Measurements from ENCODE around the gene NUDT14.

The NUDT14 gene

DNA sequence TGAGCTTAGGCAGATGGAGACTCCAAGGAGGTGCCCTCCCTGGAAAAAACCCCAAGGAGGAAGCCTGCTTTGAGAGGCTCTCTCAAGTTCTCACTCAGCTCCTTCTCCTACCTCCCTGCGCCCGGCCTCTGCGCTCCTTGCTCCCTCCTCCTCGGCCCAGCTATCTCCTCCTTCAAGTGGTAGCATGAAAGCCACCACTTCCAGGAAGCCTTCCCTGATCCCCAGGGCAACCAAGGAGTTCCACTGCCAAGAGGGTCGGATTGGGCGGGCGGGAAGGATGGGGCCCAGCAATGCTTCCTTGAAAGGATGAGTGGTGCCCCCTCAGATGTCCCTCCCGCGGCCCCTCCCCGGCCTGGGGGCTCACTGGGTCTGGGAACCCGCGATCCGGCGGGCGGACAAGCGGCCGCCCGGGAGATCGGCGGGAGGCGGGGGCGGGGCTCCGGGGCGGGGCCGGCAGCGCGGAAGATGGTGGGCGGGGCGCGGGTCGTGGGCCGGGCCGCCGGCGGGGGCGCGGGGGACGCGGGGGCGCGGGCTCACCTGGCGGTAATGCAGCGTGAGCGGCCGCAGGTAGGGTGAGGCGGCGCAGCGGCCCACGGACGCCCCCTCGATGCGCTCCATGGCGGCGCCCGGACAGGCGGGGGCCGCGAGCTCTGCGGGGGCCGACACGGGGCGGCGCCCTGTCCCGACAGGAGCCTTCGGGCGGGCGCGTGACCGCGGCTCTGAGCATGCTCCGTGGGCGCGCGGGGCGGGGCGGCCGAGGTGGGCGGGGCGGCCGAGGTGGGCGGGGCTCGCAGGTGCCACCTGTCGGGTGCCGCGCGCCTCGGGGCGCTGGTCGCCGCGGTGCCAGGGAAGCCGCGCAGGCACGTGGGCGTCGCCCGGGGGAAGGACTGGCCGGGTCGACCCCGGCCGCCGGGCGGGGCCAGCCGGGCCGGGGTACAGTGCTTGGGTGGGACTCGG, at the start of gene NUDT14:
NUDT14 (minus strand) TSS at position 721 of the 957 bp plus-strand sequence; CDS start at position 618, 103 bp downstream.
- peak; percentile 36; the same call in 1 of the 2 replicates for TF ChIP-seq POLR2A (IDR thresholded peaks at IDR 0.05; ENCODE audit: low read depth, low read length)
- peak; percentile 94 for DNase-seq (ENCODE audit: insufficient read length, low spot score)
- no peak for FAIRE-seq

DNA sequence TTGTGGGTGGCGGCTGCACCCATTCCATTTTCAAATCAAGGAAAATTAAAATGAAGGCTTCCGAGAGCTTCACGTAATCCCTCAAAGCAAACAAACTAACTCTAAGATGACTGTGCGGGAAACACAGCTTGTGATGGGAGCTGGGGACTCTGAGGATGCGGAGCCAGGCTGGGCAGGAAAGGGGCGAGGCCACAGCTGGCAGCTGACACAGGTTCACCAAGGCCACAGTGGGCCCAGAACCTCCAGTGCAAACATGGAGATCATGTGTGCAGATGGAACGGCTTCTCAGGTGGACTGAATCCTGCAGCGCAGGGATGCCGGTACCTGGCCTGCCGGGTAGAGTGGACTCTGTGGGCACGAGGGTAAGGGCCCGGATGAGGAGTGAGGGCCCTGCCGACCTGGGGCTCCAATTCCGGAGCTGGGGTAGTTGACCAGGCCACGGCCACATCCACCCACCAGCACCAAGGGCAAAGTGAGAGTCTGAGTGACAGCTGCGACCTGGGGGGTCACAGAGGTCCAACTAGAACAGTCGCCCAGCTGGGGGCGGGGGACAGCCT, 48.1 kb upstream of the NUDT14 start:
- FAIRE-seq (no peak), DNase-seq (ENCODE audit: insufficient read length, low spot score) (no peak)
- TF ChIP-seq POLR2A (IDR thresholded peaks at IDR 0.05; ENCODE audit: low read depth, low read length), result no peak

DNA sequence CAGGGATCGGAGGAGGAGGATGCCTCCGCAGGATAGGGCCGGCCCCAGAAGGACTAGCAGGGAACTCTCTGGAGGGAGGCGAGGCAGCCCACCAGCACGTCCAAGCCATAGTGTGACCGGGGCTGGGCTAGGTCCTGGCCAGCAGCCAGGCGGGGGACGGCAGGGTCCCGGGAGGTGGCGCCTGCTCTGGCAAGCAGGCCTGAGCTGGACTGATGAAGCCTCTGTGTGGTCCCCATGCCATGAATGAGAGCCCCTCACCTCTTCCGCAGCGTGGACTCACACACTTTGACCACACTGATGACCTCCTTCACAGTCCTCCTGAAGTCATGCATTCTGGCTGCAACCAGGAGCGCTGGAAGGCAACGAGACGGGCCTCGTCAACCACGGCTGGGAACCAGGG, 47.5 kb upstream of the NUDT14 start:
- FAIRE-seq (no peak), DNase-seq (ENCODE audit: insufficient read length, low spot score) (no peak)
- TF ChIP-seq POLR2A (IDR thresholded peaks at IDR 0.05; ENCODE audit: low read depth, low read length), result no peak

DNA sequence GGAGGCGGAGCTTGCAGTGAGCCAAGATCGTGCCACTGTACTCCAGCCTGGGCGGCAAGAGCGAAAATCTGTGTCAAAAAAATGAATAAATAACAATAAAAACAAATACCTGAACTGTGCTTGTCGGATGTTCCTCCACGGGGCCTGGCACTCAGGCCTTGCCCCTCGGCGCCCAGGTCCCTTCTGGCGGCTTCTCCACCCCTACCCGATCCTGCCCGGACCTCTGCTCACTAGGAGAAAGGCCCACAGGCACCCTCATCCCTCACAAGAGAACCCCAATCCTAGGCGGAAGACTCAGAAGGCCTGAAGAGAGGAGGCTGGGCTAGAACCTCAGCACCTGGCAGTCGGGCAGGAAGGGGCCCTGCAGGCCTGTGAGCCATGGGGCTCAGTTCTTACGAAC, 46.2 kb upstream of the NUDT14 start:
- no peak for TF ChIP-seq POLR2A (IDR thresholded peaks at IDR 0.05; ENCODE audit: low read depth, low read length)
- FAIRE-seq (no peak), DNase-seq (ENCODE audit: insufficient read length, low spot score) (no peak)

DNA sequence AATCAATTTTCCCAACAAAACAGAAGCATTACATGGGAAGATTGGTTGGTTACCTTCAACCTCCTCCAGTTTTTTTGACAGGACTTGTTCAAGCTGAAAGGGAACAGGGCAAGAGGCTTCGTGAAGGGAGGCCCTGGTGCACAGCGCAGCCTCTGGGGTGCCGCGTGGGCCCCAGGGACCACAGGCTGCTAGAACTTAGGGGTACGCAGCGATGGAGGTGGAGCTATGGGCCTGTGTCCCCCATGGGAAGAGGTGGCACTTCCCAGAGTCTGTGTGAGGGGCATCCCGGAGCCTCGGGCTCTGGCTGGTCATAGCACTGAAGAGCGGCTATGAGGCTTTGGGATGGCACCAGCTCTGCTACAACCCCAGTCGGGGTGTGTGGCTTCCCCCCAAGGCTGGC, 45.1 kb upstream of the NUDT14 start:
- FAIRE-seq (no peak), DNase-seq (ENCODE audit: insufficient read length, low spot score) (no peak)
- TF ChIP-seq POLR2A (IDR thresholded peaks at IDR 0.05; ENCODE audit: low read depth, low read length), result no peak

DNA sequence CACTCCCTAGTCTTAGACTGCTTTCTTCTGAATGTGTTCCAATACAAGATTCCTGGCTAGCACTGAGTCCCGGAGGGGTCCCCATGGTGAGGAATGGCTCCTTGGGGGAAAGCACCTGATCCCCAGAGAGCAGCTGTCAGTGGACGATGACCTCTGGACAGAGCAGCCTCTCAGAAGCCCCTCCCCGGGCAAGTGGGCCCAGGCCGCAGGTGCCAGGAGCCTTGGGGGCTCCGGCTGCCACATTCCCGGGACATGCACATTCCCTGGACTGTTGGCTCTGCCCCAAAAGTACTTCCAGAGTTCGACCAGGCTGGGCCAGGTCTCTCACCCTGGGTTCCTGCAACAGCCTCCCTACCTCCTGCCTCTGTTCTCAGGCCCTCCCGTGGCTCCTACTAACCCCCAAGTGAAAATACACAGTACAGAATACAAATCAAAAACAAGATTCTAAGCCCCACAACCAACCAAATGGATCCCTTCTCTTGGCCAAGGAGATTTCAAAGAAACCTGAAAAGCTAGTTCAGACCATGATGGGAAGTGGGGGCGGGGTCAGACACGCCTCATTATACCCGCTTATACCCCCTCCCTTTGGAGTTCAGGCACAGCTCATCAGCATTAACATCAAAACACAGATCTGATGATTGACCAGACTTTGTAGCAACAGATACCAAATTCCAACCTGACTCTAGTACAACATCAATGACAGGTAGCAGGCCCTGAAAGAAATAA, 43.9 kb upstream of the NUDT14 start:
- FAIRE-seq (no peak), DNase-seq (ENCODE audit: insufficient read length, low spot score) (no peak)
- no peak for TF ChIP-seq POLR2A (IDR thresholded peaks at IDR 0.05; ENCODE audit: low read depth, low read length)

DNA sequence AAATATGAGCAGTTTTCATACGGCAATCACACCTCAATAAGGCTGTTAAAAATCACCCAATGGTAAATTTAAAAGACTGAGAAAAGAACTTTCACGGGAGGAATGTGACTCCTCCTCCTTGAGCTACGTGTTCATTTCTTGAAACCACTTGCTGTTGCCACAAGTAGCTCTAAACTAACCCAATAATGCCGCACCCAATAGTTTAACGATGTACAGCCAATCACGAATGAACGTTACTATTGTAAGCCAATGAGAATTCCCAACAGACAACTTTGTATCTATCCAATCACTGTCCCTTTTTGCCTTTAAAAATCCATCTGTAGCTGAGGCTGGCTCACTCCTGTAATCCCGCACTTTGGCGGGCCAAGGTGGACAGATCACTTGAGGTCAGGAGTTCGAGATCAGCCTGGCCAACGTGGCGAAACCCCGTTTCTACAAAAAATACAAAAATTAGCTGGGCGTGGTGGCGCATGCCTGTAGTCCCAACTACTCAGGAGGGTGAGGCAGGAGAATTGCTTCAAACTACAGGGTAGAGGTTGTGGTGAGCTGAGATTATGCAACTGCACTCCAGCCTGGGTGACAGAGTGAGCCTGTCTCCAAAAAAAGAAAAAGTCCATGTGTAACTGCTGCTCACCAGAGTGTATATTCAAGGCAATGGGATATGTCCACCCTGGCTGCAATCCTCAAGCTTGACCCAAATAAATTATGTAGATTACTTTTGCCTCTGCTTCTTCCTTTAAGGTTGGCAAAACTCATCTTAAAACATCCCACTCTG, 42.8 kb upstream of the NUDT14 start:
- DNase-seq (ENCODE audit: insufficient read length, low spot score), result no peak
- no peak for FAIRE-seq
- no peak for TF ChIP-seq POLR2A (IDR thresholded peaks at IDR 0.05; ENCODE audit: low read depth, low read length)

DNA sequence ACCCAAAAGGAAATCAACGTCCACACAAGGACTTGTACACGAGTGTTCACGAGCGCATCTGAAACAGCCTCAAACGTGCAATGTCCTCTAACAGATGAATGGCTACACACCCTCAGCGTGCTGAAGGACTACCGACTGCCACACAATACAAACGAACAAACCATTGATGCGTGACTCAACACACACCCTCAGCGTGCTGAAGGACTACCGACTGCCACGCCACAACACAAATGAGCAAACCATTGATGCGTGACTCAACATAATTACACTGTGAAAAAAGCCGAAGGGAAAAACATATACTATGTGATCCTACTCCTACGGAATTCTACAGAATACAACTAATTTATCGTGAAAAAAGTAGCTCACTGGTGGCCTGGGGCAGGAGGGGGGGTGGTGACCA, 42.1 kb upstream of the NUDT14 start:
- TF ChIP-seq POLR2A (IDR thresholded peaks at IDR 0.05; ENCODE audit: low read depth, low read length), result no peak
- FAIRE-seq (no peak), DNase-seq (ENCODE audit: insufficient read length, low spot score) (no peak)

DNA sequence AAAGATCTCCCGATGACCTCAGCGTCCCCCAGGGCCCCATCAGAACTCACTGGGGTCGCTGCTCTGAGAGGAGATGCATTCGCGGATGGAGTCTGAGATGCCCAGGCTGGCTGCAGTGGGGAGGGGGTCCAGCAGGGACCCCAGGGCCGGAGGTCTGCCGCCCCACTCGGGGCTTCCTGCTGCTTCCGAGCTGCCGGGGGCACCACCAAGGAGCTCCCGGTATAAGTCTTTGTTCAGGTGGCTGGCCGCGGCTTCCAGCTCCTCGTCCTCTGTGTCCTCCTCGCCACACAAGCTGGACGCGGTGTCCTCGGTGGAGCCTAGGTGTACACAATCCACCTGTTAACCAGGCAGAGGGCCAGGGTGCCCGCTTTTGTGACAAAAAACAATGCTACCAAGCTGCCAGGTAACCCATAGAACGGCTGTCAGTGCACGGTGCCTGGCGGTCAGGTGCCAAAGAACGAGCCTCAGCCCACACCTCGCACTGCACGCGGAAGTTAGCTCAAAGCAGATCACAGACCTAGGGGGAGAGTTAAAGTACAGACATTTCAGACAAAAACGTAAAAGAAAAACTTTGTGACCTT, 40.6 kb upstream of the NUDT14 start:
- DNase-seq (ENCODE audit: insufficient read length, low spot score) (no peak), FAIRE-seq (no peak)
- no peak for TF ChIP-seq POLR2A (IDR thresholded peaks at IDR 0.05; ENCODE audit: low read depth, low read length)

DNA sequence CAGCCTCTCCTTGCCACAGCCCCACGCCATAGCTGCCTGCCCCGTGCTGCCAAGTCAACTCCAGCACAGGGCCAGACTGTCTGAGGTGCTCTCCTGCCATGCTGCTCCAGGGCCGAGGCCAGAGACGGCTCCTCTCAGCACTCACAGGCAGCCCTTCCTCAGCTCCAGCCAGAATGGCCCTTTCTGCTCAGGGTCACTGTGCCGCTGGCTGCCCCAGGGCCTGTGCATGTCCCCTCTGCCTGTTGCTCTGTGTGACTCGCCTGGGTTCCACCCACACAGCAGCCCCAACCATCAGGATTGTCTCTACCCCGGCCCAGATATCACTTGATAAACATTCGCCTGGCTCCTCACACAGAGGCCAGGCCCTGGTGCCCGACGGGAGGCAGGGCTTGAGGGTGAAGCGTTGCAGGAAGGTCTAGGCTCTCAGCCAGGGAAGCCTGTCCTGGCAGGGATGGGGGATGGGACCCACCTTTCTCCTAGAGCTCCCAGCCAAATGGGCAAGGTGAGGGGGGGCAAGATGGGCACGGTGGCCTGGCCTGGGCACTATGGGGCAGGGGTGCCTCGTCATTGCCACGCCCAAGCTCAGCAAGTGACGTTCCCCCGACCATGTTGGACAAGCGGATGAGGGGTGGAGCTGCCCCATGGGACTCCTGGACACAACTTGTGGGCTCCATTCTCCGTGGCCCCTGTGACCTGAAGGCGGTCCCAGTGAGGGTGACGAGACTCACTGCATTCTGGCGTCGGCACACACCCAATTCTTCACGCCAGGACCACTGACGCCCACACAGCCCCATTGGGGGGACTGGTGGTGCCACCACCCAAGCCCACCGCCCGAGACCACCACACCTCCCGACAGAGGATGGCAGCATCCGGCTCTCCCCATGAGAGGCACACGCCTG, 39.8 kb upstream of the NUDT14 start:
- no peak for DNase-seq (ENCODE audit: insufficient read length, low spot score)
- FAIRE-seq, result no peak
- no peak for TF ChIP-seq POLR2A (IDR thresholded peaks at IDR 0.05; ENCODE audit: low read depth, low read length)

DNA sequence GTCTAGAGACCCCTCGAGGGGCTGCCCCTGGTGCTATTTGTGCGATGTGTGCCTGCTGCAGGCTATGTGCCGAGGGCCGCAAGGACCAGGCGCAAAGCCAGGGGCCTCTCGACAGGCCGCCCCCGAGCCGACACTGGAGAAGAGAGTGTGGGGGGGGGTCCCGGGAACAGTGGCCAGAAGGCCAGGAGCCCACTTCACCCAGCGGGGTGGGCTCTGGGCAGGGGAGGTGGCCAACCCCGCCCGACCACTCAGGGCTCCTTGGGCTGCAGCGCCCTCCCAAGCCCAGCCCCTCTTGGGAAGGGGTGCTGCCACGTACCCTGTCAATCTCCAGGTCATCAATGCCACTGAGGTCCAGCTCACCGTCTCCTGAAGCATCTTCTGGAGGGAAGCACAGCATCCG, 38.6 kb upstream of the NUDT14 start:
- FAIRE-seq (no peak), DNase-seq (ENCODE audit: insufficient read length, low spot score) (no peak)
- no peak for TF ChIP-seq POLR2A (IDR thresholded peaks at IDR 0.05; ENCODE audit: low read depth, low read length)

DNA sequence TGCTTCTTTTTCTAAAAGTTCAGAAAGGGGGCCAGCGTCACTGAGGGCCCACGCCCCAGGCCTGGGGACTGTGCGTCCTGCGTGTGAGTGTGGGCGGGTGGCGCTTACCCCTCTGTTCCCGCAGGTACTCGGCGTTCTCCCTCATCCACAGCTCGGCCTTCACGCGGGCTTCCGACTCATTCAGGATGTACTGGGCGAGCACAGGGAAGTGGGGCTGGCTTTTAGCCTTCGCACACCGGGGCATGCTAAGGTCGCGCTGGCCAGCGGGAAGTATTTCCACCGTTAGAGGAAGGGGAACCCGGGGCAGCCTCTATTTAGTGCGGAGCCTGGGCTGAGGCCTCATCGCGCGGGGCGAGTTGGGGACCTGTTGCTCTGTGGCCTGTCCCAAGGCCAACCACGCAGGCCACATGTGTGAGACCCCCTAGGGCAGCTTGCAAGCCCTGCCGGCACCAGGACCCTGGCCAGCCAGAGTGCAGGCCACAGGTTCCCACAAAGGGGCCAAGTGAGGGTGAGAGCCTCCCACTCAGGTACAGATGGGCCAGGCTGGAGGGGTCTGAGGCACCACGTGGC, 38.0 kb upstream of the NUDT14 start:
- no peak for FAIRE-seq
- no peak for DNase-seq (ENCODE audit: insufficient read length, low spot score)
- TF ChIP-seq POLR2A (IDR thresholded peaks at IDR 0.05; ENCODE audit: low read depth, low read length), result no peak

Data from H54 (cell line).